ENCODE results near the gene MX1. TPM values are rescaled to one million over a fixed set of nuclear protein-coding genes. Genes with fewer than 3 reads are reported as not detected.

The MX1 gene
- total RNA-seq, 1 donor from 2014 or later = 8.8 TPM

- intact Hi-C loops (cut with micrococcal nuclease) = no loop called here
- DNase-seq = no peak
- no peak for TF ChIP-seq CTCF (IDR thresholded peaks at IDR 0.05; ENCODE audit: borderline replicate concordance)
Measured at GRCh38 chr21:41429305-41429704, 3.3 kb downstream of the MX1 start.

GRCh38 chr21:41429925-41430491, 4.0 kb downstream of the MX1 start:
- TF ChIP-seq CTCF (IDR thresholded peaks at IDR 0.05; ENCODE audit: borderline replicate concordance) = no peak
- intact Hi-C loops (cut with micrococcal nuclease) = no loop called here

More at GRCh38 chr21:41429305-41429704, 3.3 kb downstream of the MX1 start:
- Histone ChIP-seq H3K4me3 (no peak overlapping the region), H3K27me3 (ENCODE audit: low read depth) (peaks cover 28% of the 10 kb centered on the region), H3K27ac (replicated peaks) (no peak overlapping the region), H3K9me3 (replicated peaks) (peaks cover 7% of the 10 kb centered on the region), H3K36me3 (peaks cover 49% of the 10 kb centered on the region), H3K4me1 (peaks cover 35% of the 10 kb centered on the region)

GRCh38 chr21:41431788-41432548, 5.9 kb downstream of the MX1 start:
- Histone ChIP-seq H3K9me3 (replicated peaks) (peaks cover 19% of the 10 kb centered on the region), H3K4me3 (no peak overlapping the region), H3K36me3 (peaks cover 76% of the 10 kb centered on the region), H3K27me3 (ENCODE audit: low read depth) (peaks cover 16% of the 10 kb centered on the region), H3K4me1 (peaks cover 18% of the 10 kb centered on the region), H3K27ac (replicated peaks) (no peak overlapping the region)
- no peak for DNase-seq
- no peak for TF ChIP-seq CTCF (IDR thresholded peaks at IDR 0.05; ENCODE audit: borderline replicate concordance)
- intact Hi-C loops (cut with micrococcal nuclease) = no loop called here

More at GRCh38 chr21:41429925-41430491, 4.0 kb downstream of the MX1 start:
- H3K27me3 ChIP-seq (ENCODE audit: low read depth) = peaks cover 28% of the 10 kb centered on the region
- no peak for DNase-seq
- peaks cover 35% of the 10 kb centered on the region for H3K4me1 ChIP-seq
- no peak overlapping the region for H3K4me3 ChIP-seq
- peaks cover 14% of the 10 kb centered on the region for H3K9me3 ChIP-seq (replicated peaks)
- H3K36me3 ChIP-seq = peaks cover 56% of the 10 kb centered on the region
- H3K27ac ChIP-seq (replicated peaks) = no peak overlapping the region

- H3K36me3 ChIP-seq = peaks cover 84% of the 10 kb centered on the region
- no peak overlapping the region for H3K27ac ChIP-seq (replicated peaks)
- no peak for TF ChIP-seq CTCF (IDR thresholded peaks at IDR 0.05; ENCODE audit: borderline replicate concordance)
- peaks cover 7% of the 10 kb centered on the region for H3K27me3 ChIP-seq (ENCODE audit: low read depth)
- H3K4me1 ChIP-seq = peaks cover 10% of the 10 kb centered on the region
- DNase-seq = no peak
- intact Hi-C loops (cut with micrococcal nuclease) = no loop called here
- no peak overlapping the region for H3K4me3 ChIP-seq
- peaks cover 19% of the 10 kb centered on the region for H3K9me3 ChIP-seq (replicated peaks)
Measured at GRCh38 chr21:41432562-41433460, 6.8 kb downstream of the MX1 start.

- Histone ChIP-seq H3K27me3 (ENCODE audit: low read depth) (no peaks in the 10 kb centered on the region), H3K27ac (replicated peaks) (no peak overlapping the region), H3K4me1 (peaks cover 2% of the 10 kb centered on the region), H3K36me3 (peaks cover 87% of the 10 kb centered on the region), H3K9me3 (replicated peaks) (peaks cover 19% of the 10 kb centered on the region), H3K4me3 (no peak overlapping the region)
- intact Hi-C loops (cut with micrococcal nuclease) = no loop called here
- no peak for TF ChIP-seq CTCF (IDR thresholded peaks at IDR 0.05; ENCODE audit: borderline replicate concordance)
- DNase-seq = no peak
Measured at GRCh38 chr21:41433566-41433965, 7.5 kb downstream of the MX1 start.
